Activated naive CD8-positive, alpha-beta T cell treated with anti-CD3 and anti-CD28 coated beads, Interleukin-2, amount 50 U/mL, for 24 hours (primary cell): ENCODE data around the gene RARA.

ENCODE experiments used
- ATAC-seq: fragments of 150-1000 bp; cut with Tn5 transposase; one replicate; pipeline ENCODE4 v1.10.0; 2021
- DNase-seq: peaks from one replicate; pipeline ENCODE4 v3.0.0; 2021
- H3K27ac Mint-ChIP-seq: one replicate; pipeline ENCODE4 v1.8.0; 2021; ENCODE audit warnings: mild to moderate bottlenecking, mixed read lengths
- H3K27me3 Mint-ChIP-seq: one replicate; pipeline ENCODE4 v1.8.0; 2021; ENCODE audit warnings: mixed read lengths
- H3K36me3 Mint-ChIP-seq: one replicate; pipeline ENCODE4 v1.8.0; 2021; ENCODE audit warnings: low read depth, mixed read lengths
- H3K4me1 Mint-ChIP-seq: one replicate; pipeline ENCODE4 v1.8.0; 2021; ENCODE audit warnings: mixed read lengths
- H3K4me3 Mint-ChIP-seq: one replicate; pipeline ENCODE4 v1.8.0; 2021; ENCODE audit warnings: mild to moderate bottlenecking, moderate library complexity, mixed read lengths
- H3K9me3 Mint-ChIP-seq: one replicate; pipeline ENCODE4 v1.8.0; 2021; ENCODE audit warnings: mixed read lengths

The RARA gene

GRCh38 chr17:40316571-40317344, 7.8 kb downstream of the RARA start:
- H3K27me3 Mint-ChIP-seq, result peaks cover 2% of the 10 kb centered on the region
- H3K36me3 Mint-ChIP-seq, result no peaks in the 10 kb centered on the region
- H3K9me3 Mint-ChIP-seq, result no peaks in the 10 kb centered on the region
- H3K27ac Mint-ChIP-seq, result peak overlapping the region; percentile 82
- ATAC-seq (no peak), DNase-seq (no peak)
- H3K4me3 Mint-ChIP-seq, result peak overlapping the region; percentile 85
- peaks cover 62% of the 10 kb centered on the region for H3K4me1 Mint-ChIP-seq

- peak overlapping the region; percentile 85 for H3K4me3 Mint-ChIP-seq
- DNase-seq (peak; percentile 59), ATAC-seq (no peak)
- peak overlapping the region; percentile 82 for H3K27ac Mint-ChIP-seq
- no peaks in the 10 kb centered on the region for H3K9me3 Mint-ChIP-seq
- peaks cover 68% of the 10 kb centered on the region for H3K4me1 Mint-ChIP-seq
- peaks cover 2% of the 10 kb centered on the region for H3K27me3 Mint-ChIP-seq
- H3K36me3 Mint-ChIP-seq, result no peaks in the 10 kb centered on the region
These were observed 8.4 kb downstream of the RARA start for GRCh38 chr17:40317345-40317873.

- H3K27ac Mint-ChIP-seq, result peak overlapping the region; percentile 100
- H3K36me3 Mint-ChIP-seq, result peaks cover 3% of the 10 kb centered on the region
- DNase-seq (peak; percentile 89), ATAC-seq (peak; percentile 64)
- H3K27me3 Mint-ChIP-seq, result peaks cover 4% of the 10 kb centered on the region
- peaks cover 75% of the 10 kb centered on the region for H3K4me1 Mint-ChIP-seq
- peak overlapping the region; percentile 85 for H3K4me3 Mint-ChIP-seq
- H3K9me3 Mint-ChIP-seq, result no peaks in the 10 kb centered on the region
These were observed 9.2 kb downstream of the RARA start for GRCh38 chr17:40317880-40318829.

GRCh38 chr17:40318830-40319391, 9.9 kb downstream of the RARA start:
- ATAC-seq, result no peak
- Mint-ChIP-seq H3K4me3 (peak overlapping the region; percentile 85), H3K36me3 (peaks cover 3% of the 10 kb centered on the region), H3K27me3 (peaks cover 4% of the 10 kb centered on the region), H3K9me3 (no peaks in the 10 kb centered on the region), H3K27ac (peak overlapping the region; percentile 100), H3K4me1 (peaks cover 82% of the 10 kb centered on the region)
- no peak for DNase-seq

- Mint-ChIP-seq H3K4me1 (peaks cover 84% of the 10 kb centered on the region), H3K9me3 (no peaks in the 10 kb centered on the region), H3K36me3 (peaks cover 3% of the 10 kb centered on the region), H3K27me3 (peaks cover 4% of the 10 kb centered on the region), H3K27ac (peak overlapping the region; percentile 100), H3K4me3 (peak overlapping the region; percentile 85)
- ATAC-seq, result no peak
- DNase-seq, result peak; percentile 74
These were observed 10.9 kb downstream of the RARA start for GRCh38 chr17:40319651-40320540.

GRCh38 chr17:40320756-40321523, 12.0 kb downstream of the RARA start:
- Mint-ChIP-seq H3K27ac (peak overlapping the region; percentile 100), H3K4me3 (peak overlapping the region; percentile 85), H3K27me3 (peaks cover 4% of the 10 kb centered on the region), H3K9me3 (no peaks in the 10 kb centered on the region), H3K36me3 (peaks cover 3% of the 10 kb centered on the region), H3K4me1 (peaks cover 85% of the 10 kb centered on the region)
- DNase-seq, result no peak
- ATAC-seq, result no peak

GRCh38 chr17:40321524-40321929, 12.5 kb downstream of the RARA start:
- Mint-ChIP-seq H3K4me3 (peak overlapping the region; percentile 85), H3K4me1 (peaks cover 85% of the 10 kb centered on the region), H3K27me3 (peaks cover 2% of the 10 kb centered on the region), H3K9me3 (no peaks in the 10 kb centered on the region), H3K27ac (peak overlapping the region; percentile 100), H3K36me3 (peaks cover 3% of the 10 kb centered on the region)
- DNase-seq (no peak), ATAC-seq (no peak)

GRCh38 chr17:40321961-40322357, 13.0 kb downstream of the RARA start:
- ATAC-seq (no peak), DNase-seq (no peak)
- Mint-ChIP-seq H3K4me3 (peak overlapping the region; percentile 85), H3K27ac (peak overlapping the region; percentile 100), H3K27me3 (peaks cover 2% of the 10 kb centered on the region), H3K4me1 (peaks cover 89% of the 10 kb centered on the region), H3K9me3 (no peaks in the 10 kb centered on the region), H3K36me3 (peaks cover 3% of the 10 kb centered on the region)

- H3K9me3 Mint-ChIP-seq, result no peaks in the 10 kb centered on the region
- peaks cover 4% of the 10 kb centered on the region for H3K36me3 Mint-ChIP-seq
- peak; percentile 83 for DNase-seq
These were observed 13.7 kb downstream of the RARA start for GRCh38 chr17:40322358-40323315.

GRCh38 chr17:40323391-40324381, 14.7 kb downstream of the RARA start:
- peak overlapping the region; percentile 100 for H3K27ac Mint-ChIP-seq
- H3K9me3 Mint-ChIP-seq, result no peaks in the 10 kb centered on the region
- peaks cover 2% of the 10 kb centered on the region for H3K27me3 Mint-ChIP-seq
- ATAC-seq (peak; percentile 43), DNase-seq (peak; percentile 78)
- peaks cover 93% of the 10 kb centered on the region for H3K4me1 Mint-ChIP-seq
- H3K4me3 Mint-ChIP-seq, result peak overlapping the region; percentile 85
- H3K36me3 Mint-ChIP-seq, result peaks cover 7% of the 10 kb centered on the region

More at GRCh38 chr17:40322358-40323315, 13.7 kb downstream of the RARA start:
- peaks cover 2% of the 10 kb centered on the region for H3K27me3 Mint-ChIP-seq
- H3K4me3 Mint-ChIP-seq, result peak overlapping the region; percentile 85
- peak overlapping the region; percentile 100 for H3K27ac Mint-ChIP-seq
- ATAC-seq, result peak; percentile 34
- H3K4me1 Mint-ChIP-seq, result peaks cover 89% of the 10 kb centered on the region
